H1 (cell line): ENCODE data around the gene MYO1D. TPM values are rescaled to one million over a fixed set of nuclear protein-coding genes. Genes with fewer than 3 reads are reported as not detected.

Source experiments
- GABPA ChIP-seq: IDR thresholded peaks from 2 replicates; pipeline ENCODE4 v1.6.1; 2011; ENCODE audit warnings: mild to moderate bottlenecking, low read length, moderate library complexity, borderline replicate concordance; ENCODE audit not compliant: insufficient read depth
- KDM1A ChIP-seq: fragments of 200-600, 300-600 bp; sonication (generic); IDR thresholded peaks from 2 replicates; pipeline ENCODE4 v1.7.1; 2016; ENCODE audit warnings: mild to moderate bottlenecking, low read length, borderline replicate concordance
- KDM5A ChIP-seq: fragments of 200-600 bp; IDR thresholded peaks from 2 replicates; pipeline ENCODE4 v1.7.1; 2012; ENCODE audit warnings: mild to moderate bottlenecking, low read length, inconsistent platforms, mixed read lengths
- USF2 ChIP-seq: IDR thresholded peaks from 2 replicates; pipeline ENCODE4 v1.6.1; 2011; ENCODE audit warnings: low read length, improper control_type of control experiment
- polyA plus RNA-seq, 7 experiments: library from polyadenylated mRNA; depleted of rRNA in 3 of 7; stranded (reverse) in 5 of 7; unstranded in 2 of 7; fragments of >200 nt in 5 of 7; fragments of 200-250 nt in 2 of 7; gene quantifications; 1 replicate in 5 of 7; 2 replicates in 1 of 7; 4 replicates in 1 of 7; pipeline versions ENCODE4 v1.2.1 to v1.2.3, GENCODE V29; 2011 to 2013; ENCODE audit warnings: missing spikeins in 2 of 7, mixed read lengths in 2 of 7
- total RNA-seq: library from RNA; stranded (reverse); fragmentation: NEBNext Ultra II Directional; extraction: Animal tissue kit (Norgen Biotek cat#: 25700); gene quantifications from 2 replicates; pipeline ENCODE4 v1.2.1, GENCODE V29; 2021

The MYO1D gene
- total and polyA plus RNA-seq, 2 of the 8 experiments (the other 6 are each of a cell fraction or from before 2014, with no cell fraction given), result 6.5 to 25.4 TPM

GRCh38 chr17:32470405-32471167 lies 406.3 kb downstream of the MYO1D start (continued):
- TF ChIP-seq USF2 (no peak), KDM1A (no peak), GABPA (no peak), KDM5A (no peak)
